Measurements from ENCODE around the gene SDK2. TPM values are rescaled to one million over a fixed set of nuclear protein-coding genes. Genes with fewer than 3 reads are reported as not detected.

SDK2 gene
- total and polyA plus RNA-seq, 9 of the 15 experiments (the other 6 are each of a cell fraction or from before 2014, with no cell fraction given) = 0.04 TPM; not detected in 8

GRCh38 chr17:73519714-73520368 lies 124.4 kb downstream of the SDK2 start (continued):
- TF ChIP-seq SMARCB1 (IDR thresholded peaks at IDR 0.05; ENCODE audit: insufficient read length, low read depth) = no peak

- H3K79me2 ChIP-seq (ENCODE audit: control insufficient read depth, insufficient read depth, low read length) = no peaks in the 10 kb centered on the region
- H3K9me1 ChIP-seq (ENCODE audit: control insufficient read depth, insufficient read depth, low read length) = no peaks in the 10 kb centered on the region
- no TSS peak for BruUV-seq (replicated peaks)
- ChIA-PET POLR2A (no interaction called here), CTCF (ENCODE audit: low intra/inter-chr PET ratio) (no interaction called here)
- no peaks in the 10 kb centered on the region for H3K9me3 ChIP-seq (replicated peaks; ENCODE audit: control insufficient read depth, insufficient read depth, low read depth, low read length)
- ATAC-seq = no peak
- FAIRE-seq = no peak
- no peak for DNase-seq (ENCODE audit: extremely low read depth in 1 of 4, low spot score in 3 of 4)
- no peak overlapping the region for H3K4me2 ChIP-seq (ENCODE audit: insufficient read depth, low read length)
- 0% methylated on average over 6 of the region's 6 CpGs for WGBS (ENCODE audit: insufficient coverage, low coverage, missing lambda C conversion rate)
- in situ Hi-C loops (cut with MboI) = no loop called here
- intact Hi-C loops (cut with micrococcal nuclease) = no loop called here
- H3K27ac ChIP-seq (ENCODE audit: extremely low read depth, low read depth, low read length) = no peak overlapping the region
- no peak overlapping the region for H2AFZ ChIP-seq (ENCODE audit: low read depth, low read length)
- H3K27me3 ChIP-seq (ENCODE audit: control insufficient read depth in 2 of 2, insufficient read depth in 2 of 2, low read length in 2 of 2) = peaks cover 0 to 61% of the 10 kb centered on the region in 2 experiments; a peak in 2 of 5 replicates
- TF ChIP-seq ZSCAN29 (IDR thresholded peaks at IDR 0.05) (no peak), ZBTB1 (CRISPR knock-in tag; IDR thresholded peaks at IDR 0.05; ENCODE audit: borderline replicate concordance, low read depth) (no peak), RBM22 (IDR thresholded peaks at IDR 0.05; ENCODE audit: low read depth, low read length, poor library complexity, severe bottlenecking) (no peak), ZBED1 (IDR thresholded peaks at IDR 0.05) (no peak), CTCF (IDR thresholded peaks at IDR 0.05 in 2 of 3, conservative IDR thresholded peaks at IDR 0.05 in 1 of 3; ENCODE audit: insufficient read depth in 2 of 3, low read depth in 1 of 3, low read length in 3 of 3) (no peak), SREBF1 (IDR thresholded peaks at IDR 0.05; ENCODE audit: borderline replicate concordance, low read depth, low read length) (no peak), ZFPM2 (CRISPR knock-in tag; IDR thresholded peaks at IDR 0.05) (no peak), PKNOX1 (IDR thresholded peaks at IDR 0.05) (no peak), NR2C2 (CRISPR knock-in tag; IDR thresholded peaks at IDR 0.05) (no peak), NR2C2 (tag; IDR thresholded peaks at IDR 0.05) (no peak), POLR2AphosphoS5 (IDR thresholded peaks at IDR 0.05; ENCODE audit: control insufficient read depth, insufficient read depth, low read depth, low read length) (no peak), ZNF830 (CRISPR knock-in tag; IDR thresholded peaks at IDR 0.05) (no peak), CAMTA2 (CRISPR knock-in tag; conservative IDR thresholded peaks at IDR 0.05) (no peak), CREB1 (IDR thresholded peaks at IDR 0.05) (no peak), CREB1 (CRISPR knock-in tag; IDR thresholded peaks at IDR 0.05) (no peak), SMARCA4 (IDR thresholded peaks at IDR 0.05) (no peak), PHF21A (IDR thresholded peaks at IDR 0.05; ENCODE audit: borderline replicate concordance, low read depth) (no peak), HOXB6 (CRISPR knock-in tag; IDR thresholded peaks at IDR 0.05; ENCODE audit: borderline replicate concordance) (no peak)
- H3K4me3 ChIP-seq = no peak overlapping the region
- H3K36me3 ChIP-seq (ENCODE audit: control insufficient read depth, insufficient read depth, low read length) = no peaks in the 10 kb centered on the region
- H3K9ac ChIP-seq (ENCODE audit: insufficient read depth in 1 of 2, low read depth in 2 of 2, low read length in 2 of 2) = no peak overlapping the region
- no peaks in the 10 kb centered on the region for H3K4me1 ChIP-seq (replicated peaks in 1 of 2; ENCODE audit: control insufficient read depth in 2 of 2, insufficient read depth in 2 of 2, low read length in 2 of 2)
- no peaks in the 10 kb centered on the region for H4K20me1 ChIP-seq (replicated peaks; ENCODE audit: control insufficient read depth, insufficient read depth, low read length)
Observed at GRCh38 chr17:73519011-73519410, 125.2 kb downstream of the SDK2 start.

Data from K562 (cell line).